AG09319 (cell line): ENCODE results near the gene ATG9A.

Experiments used
- DNase-seq: peaks from one replicate; pipeline ENCODE4 v3.0.0-alpha.2; 2010; ENCODE audit warnings: low read depth; ENCODE audit errors: extremely low read depth
- TF ChIP-seq, protein P1 (sequence below): IDR thresholded peaks from 2 replicates; pipeline ENCODE4 v1.5.1; 2011; ENCODE audit warnings: low read depth, mild to moderate bottlenecking, inconsistent platforms, low read length, moderate library complexity

ATG9A gene

DNA sequence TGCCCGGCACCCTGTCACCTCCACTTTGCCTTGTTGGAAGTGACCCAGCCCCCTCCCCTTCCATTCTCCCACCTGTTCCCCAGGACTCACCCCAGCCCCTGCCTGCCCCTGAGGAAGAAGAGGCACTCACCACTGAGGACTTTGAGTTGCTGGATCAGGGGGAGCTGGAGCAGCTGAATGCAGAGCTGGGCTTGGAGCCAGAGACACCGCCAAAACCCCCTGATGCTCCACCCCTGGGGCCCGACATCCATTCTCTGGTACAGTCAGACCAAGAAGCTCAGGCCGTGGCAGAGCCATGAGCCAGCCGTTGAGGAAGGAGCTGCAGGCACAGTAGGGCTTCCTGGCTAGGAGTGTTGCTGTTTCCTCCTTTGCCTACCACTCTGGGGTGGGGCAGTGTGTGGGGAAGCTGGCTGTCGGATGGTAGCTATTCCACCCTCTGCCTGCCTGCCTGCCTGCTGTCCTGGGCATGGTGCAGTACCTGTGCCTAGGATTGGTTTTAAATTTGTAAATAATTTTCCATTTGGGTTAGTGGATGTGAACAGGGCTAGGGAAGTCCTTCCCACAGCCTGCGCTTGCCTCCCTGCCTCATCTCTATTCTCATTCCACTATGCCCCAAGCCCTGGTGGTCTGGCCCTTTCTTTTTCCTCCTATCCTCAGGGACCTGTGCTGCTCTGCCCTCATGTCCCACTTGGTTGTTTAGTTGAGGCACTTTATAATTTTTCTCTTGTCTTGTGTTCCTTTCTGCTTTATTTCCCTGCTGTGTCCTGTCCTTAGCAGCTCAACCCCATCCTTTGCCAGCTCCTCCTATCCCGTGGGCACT lies 46.9 kb downstream of the ATG9A start:
- no peak for DNase-seq
- TF ChIP-seq, protein P1, sequence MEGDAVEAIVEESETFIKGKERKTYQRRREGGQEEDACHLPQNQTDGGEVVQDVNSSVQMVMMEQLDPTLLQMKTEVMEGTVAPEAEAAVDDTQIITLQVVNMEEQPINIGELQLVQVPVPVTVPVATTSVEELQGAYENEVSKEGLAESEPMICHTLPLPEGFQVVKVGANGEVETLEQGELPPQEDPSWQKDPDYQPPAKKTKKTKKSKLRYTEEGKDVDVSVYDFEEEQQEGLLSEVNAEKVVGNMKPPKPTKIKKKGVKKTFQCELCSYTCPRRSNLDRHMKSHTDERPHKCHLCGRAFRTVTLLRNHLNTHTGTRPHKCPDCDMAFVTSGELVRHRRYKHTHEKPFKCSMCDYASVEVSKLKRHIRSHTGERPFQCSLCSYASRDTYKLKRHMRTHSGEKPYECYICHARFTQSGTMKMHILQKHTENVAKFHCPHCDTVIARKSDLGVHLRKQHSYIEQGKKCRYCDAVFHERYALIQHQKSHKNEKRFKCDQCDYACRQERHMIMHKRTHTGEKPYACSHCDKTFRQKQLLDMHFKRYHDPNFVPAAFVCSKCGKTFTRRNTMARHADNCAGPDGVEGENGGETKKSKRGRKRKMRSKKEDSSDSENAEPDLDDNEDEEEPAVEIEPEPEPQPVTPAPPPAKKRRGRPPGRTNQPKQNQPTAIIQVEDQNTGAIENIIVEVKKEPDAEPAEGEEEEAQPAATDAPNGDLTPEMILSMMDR = no peak

DNA sequence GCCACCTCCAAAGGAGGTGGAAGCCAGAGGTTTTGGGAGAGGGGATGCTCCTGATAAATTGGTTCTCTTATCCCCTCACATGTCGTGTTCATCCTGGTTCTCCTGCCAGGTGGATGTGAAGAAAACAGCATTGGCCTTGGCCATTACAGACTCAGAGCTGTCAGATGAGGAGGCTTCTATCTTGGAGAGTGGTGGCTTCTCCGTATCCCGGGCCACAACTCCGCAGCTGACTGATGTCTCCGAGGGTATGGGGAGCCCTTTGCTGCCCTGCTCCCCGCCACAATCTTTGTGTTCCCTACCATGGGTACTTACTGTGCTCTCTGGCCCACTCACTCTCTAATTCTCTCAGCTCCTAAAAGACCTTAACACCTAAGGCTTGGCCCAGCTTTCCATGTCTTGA lies 47.9 kb downstream of the ATG9A start:
- DNase-seq = no peak
- TF ChIP-seq, protein P1 = no peak

DNA sequence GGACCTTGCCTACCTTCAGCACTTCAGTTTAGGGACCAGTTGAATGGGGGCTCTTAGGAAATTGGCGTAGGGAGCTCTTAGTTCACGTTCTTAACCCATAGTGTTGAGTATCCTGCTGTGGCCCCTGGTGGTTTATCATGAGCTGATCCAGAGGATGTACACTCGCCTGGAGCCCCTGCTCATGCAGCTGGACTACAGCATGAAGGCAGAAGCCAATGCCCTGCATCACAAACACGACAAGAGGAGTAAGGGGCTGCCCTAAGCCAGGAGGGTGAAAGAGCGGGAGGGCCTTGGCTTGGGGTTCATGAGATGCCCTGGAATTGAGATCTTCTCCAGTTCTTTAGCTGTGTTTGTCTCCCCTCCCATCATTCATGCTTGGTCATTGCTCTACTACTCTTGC lies 48.5 kb downstream of the ATG9A start:
- TF ChIP-seq, protein P1 = no peak
- no peak for DNase-seq

DNA sequence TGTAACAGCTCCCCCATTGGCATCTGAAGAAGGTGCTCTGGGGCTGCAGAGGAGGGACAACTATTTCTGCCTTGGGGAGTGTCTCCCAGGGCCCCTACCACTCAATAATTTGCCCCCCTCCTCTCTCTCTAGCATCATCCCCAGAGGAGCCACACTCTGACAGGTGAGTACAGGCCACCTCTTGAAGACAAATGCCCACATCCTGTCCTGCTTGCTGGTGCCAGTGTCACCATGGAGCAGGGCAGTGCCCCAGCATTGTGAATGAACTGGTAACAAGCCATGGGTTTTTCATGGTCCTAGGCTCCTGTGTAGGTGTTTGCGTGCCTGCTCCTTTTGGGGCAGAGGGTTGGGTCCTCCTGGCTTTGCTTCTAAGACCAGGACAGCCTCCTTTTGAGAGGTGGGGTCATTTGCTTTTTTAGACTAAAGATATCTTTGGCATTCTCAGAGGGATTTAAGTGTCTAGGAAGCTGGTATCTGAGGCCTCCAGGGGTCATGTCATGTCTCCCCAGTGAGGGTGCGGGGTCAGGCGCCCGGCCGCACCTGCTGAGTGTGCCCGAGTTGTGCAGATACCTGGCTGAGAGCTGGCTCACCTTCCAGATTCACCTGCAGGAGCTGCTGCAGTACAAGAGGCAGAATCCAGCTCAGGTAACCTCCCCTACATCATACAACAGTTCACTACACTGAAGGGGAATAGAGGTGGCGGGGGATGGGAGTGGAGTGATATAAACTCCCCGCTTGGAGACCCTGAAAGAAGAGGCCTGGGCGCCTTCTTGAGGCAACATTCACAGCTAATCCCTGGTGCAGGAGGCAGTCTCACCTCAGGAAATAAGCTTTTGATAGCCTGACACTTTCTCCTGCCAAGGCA lies 49.6 kb downstream of the ATG9A start:
- DNase-seq = no peak
- TF ChIP-seq, protein P1 = no peak

DNA sequence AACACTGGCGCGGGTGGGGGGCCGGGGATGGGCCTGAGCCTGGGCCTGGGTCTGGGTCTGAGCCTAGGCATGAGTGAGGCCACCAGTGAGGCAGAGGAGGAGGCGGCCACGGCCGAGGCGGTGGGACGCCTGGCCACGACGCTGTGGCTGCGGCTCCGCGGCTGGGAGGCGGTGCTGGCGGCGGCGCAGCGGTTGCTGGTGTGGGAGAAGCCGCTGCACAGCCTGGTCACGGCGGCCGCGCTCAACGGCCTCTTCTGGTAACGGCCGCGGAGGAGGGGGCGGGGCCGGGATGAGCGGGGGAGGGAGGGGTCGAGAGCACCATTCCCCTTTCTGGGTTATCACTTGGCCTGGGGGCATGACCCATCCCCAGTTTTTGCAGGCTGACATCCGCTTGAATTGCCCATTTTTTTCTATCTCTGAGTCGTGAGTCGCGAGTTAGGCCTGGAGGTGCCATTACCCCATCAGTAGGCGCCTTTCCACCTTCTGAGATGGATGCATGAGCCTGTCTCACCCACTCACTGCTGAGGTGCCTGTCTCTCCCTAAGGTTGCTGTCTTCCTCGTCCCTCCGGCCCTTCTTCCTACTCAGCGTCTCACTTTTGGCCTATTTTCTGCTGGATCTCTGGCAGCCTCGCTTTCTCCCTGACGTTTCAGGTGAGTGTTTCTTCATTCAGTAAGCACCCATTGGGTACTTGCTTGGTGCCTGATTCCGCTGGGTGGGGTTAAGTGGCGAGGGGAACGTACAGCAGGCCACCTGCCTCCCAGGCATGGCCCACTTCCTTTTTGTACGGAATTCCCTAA lies 50.9 kb downstream of the ATG9A start:
- DNase-seq = no peak
- TF ChIP-seq, protein P1 = no peak

DNA sequence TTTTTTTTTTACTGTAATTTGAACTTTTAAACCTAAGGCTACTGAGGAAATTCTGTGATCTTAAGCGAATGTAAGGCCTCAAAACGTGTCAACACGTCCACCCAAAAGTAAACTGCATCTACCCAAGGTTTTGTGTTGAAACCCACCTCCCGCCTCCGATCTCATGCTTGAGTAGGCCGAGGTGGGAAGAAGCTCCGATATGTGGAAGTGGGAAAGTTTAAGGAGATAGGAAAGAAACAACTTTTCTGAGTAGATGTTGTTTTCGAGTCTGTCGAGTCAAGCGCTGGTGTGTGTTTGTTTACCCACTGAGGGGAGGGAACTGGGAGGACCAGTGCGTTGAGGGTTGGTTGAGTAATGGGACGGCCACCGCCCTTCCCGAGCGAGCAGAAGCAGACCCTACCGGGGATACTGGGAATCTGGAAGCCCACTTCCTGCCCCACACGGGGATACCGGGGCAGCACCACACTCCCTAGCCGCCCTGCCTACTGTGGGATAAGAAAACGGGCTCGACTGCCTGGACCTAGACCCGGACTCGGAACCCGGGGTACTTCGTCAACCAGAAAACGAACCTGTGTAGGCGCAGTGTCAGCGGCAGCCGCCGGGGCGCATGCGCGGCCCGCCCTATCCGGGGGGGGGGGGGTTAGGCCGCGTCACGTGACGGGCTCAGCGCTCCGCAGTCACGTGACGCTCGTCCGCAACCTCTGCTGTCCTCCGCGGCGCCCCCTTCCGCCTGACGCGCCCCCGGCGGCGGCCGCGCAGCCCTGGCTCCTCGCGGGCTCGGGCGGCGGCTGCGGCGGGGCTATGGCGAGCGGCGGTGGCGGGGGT lies 51.7 kb downstream of the ATG9A start, which contains the start of gene RETREG2:
Gene RETREG2, plus strand, starts transcription at position 724 of the 825 bp plus-strand sequence. Its CDS starts 78 bp downstream, at position 802.
- TF ChIP-seq, protein P1 = peak; percentile 23
- DNase-seq = peak; percentile 84
